Activated CD4-positive, alpha-beta T cell treated with anti-CD3 and anti-CD28 coated beads, Interleukin-2, amount 50 U/mL, for 1 hour (primary cell): ENCODE measurements around the gene UBQLN4.
"Not testable (repeated sequence)": the region's sequence is repeated elsewhere in the genome, so short reads cannot be mapped to it uniquely, and the experiment has no call there.

ENCODE experiments used
- DNase-seq: peaks from one replicate; pipeline ENCODE4 v3.0.0-alpha.2; 2020

The UBQLN4 gene

DNA sequence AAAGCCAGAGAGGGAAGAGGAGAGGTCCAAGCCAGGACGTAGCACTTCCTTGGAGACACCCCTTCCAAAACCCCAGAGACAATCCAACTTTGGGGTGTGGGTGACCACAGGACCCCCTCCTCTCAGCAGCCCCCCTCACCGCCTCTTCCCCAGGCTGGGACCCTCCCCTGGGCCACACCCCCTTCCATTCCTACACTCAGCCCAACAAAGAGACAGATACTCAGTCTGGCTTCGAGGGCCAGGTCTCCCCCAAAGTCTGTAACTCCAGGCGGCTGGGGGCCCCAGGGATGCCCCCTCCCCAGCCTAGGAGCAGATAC lies 27.2 kb upstream of the UBQLN4 start:
- DNase-seq: no peak

DNA sequence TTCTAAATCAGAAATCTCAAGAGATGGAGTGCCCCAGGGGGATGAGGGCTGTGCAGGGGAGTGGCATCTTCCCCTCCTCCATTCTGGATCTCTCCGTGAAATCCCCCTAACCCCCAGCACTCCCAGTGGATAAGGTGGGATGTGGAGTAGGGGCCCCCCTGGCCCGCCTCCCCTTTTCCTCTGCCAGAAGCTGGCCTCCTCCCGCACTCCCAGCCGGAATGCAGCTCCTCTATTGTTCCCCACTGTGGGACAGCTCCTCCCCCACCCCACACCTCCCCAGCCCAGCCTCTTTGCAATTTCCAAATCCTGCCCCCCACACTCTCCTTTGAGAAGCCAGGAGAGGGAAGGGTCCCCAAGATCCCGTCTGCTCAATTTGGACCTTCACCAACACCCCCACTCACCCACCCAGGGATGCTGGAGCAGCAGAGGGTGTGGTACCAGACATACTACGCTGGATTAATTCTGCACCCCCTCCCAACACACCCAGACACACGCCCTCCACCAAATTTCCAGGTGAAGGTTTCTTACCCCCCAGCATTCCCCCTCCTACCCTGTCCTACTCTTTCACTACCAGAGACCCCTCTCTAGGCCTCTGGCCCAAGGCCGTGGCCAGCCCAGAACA lies 26.8 kb upstream of the UBQLN4 start:
- no peak for DNase-seq

DNA sequence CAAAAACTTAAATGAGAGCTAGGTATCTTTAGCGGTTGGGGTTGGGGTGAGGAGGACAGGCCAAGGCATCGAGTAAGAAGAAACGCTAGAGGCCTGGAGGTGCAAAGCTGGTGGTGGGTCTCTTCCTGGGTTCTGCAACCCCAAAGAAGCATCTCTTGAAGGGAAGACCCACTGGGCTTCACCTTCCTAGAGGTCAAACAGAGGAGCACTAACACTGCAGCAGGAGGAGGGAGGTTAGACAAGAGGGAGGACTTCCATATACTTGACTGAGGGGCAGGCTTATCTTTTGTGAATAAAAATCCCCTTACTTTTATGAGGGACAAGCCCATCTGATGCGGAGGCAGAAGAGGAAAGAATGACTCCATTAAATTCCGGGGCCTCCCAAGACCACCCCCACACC lies 26.2 kb upstream of the UBQLN4 start:
- DNase-seq: no peak

DNA sequence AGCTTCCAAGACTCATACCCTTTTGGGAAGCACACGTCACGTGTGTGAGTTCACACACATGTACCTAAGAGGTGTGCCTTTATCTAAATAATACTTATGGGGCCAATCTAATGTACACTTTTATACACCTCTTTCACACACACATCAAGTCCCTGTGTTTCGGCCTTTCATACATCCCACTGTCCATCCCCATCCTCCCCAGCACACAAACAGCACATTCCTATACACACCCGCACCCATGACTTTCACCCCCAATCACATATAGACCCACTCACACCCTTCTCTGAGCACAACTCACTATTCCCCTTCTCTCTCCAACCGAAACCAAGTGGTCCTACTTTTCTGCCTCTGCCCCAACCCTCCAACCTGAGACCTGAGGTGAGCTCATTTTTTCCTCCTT lies 25.1 kb upstream of the UBQLN4 start:
- DNase-seq: no peak

DNA sequence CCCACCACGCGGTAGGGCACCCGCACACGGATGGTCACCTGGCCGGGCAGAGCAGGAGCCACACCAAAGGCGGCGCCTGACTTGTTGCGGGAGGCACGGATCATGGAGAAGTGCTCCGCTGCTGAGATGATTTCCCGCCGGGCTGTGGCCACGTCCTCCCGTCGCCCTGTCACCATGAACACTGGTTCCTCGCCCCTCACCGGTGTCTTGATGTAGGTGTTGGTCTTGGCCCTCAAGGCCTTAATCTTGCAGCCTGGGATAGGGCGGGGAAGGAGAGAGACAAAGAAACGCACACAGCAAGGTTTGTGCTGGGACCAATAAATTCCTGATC lies 23.8 kb upstream of the UBQLN4 start:
- DNase-seq: no peak

DNA sequence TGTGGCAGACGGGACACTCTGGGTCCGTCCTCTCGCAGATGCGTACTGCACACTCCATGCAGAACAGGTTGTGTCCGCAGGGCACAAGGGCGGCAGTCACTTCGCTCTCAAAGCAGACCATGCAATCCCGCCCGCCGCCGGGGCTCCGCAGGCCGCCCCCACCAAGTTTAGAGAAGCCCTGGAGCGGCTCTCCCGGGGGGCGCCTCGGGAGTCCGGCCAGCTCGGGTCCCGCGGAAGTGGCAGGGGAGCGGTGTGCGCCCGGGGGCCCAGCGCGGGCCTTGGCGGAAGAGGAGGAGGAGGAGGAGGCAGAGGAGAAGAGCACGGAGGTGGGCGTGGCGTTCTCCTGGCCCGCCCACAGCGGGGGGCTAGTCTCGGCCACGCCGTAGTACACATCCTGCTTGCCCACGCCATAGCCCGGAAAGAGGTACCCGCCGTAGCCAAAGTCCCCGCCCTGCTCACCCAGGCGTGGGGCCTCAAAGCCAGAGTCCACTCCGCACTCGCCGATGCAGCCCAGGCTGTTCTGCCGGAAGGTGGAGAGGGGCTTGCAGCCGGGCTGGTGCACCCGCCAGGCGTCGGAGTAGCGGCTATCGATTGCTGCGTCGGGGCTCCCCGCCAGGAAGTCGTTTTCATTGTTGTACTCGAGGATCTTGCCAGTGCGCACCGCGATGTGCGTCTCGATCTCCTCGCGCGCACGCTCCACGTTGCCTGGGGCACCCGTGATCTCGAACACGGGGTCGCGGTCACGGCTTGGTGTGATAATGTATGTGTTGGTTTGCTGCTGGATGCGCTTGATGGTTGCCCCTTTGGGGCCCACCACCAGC lies 23.2 kb upstream of the UBQLN4 start:
- DNase-seq: no peak

DNA sequence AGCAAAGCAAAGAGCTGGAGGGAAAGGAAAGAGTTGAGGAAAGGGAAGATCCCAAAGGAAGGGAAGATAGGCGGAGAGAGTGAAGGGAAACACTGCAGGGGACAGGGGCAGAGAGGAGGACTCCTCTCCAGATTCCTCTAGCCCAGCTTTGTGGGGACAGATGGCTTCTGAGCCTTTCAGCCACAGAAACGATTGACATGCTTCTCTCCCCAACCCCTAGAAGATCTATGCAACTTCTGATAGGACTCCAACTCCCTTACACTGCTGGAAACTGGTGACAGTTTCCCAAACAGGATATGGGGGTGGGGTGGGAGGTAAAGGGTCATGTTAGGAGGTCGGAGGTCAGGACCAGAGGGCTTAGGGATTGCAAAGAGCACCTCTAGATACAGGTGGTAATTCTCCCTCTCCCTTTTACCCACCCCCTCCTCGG lies 22.2 kb upstream of the UBQLN4 start:
- no peak for DNase-seq

DNA sequence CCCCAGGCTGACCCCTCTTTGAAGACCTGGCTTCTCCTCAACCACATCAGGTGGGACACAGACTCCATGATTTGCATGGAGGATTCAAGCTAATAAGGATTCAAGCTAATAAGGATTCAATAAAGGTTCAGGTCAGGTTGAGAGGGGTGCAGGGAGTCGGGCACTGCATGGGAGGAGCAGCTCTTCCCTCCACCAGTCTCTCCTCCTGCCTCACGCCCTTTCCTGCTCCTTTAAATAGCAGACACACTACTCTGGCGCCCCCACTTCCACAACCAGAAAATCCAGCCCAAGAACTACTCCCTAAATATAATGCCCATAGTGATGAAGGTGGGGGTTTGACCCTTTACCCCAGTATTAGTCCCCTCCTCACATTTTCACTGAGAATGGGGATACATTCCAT lies 21.6 kb upstream of the UBQLN4 start:
- DNase-seq: no peak

DNA sequence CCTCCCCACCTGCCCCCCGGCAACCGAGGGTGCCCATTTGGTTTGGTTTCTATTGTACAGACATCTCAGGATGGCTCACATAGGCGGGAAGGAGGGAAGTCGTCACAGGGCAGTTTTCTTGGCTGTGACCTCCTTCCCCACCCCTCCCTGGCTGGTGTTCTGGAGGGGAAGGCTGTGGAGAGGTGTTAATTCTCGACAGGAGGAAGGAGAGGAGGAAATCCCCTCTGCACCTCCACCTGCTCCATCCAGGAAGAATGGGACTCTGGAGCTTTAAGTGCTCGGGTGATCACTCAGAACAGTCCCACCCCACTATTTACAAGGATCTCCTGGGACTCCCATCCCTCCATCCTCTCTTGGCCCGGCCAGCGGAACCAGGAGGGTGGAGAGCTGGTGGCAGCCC lies 21.1 kb upstream of the UBQLN4 start:
- no peak for DNase-seq

DNA sequence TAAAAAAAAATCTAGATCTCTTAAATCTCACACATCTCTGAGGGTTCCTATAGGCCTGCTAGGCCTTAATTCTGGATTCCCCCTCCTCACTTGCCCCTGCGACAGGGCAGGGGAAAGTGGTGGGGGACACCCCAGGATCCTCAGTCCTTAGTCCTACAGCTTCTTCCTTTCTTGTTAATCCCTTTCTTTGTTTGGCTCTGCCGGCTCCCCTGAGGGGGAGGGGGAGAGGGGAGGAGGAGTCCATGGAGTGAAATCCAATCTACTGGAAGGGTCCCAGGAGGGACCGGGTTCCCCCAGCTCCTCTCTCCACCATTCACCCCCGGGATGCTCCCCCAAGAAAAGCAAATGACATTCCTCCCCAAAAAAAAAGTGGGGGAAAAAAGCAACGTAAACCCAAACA lies 20.1 kb upstream of the UBQLN4 start:
- no peak for DNase-seq

DNA sequence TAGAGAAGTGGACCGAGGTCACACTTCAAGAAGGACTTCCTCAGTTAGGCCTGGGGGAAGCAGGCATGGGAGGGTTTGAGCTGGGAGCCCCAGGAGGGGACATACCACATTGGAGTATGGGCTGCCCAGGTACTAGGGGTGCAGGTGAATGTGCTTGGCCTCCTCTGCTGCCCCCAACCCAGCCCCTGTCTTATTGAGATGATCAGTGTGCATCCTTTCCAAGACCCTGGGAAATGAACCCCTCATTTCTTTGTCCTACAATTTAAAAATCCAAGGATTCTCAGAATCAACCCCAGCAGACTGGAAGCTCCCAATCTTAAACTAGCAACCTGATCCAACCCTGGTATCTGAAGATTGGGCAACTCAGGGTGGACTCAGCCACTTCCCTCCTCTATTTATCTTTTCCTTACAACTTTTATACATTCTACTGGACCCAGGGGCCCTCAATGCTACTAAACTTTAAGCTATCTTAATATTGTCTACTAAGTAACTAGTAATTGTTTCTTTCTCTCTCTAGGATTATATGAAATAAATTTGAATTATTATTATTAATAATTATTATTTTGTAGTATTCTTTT lies 19.6 kb upstream of the UBQLN4 start:
- DNase-seq: no peak

DNA sequence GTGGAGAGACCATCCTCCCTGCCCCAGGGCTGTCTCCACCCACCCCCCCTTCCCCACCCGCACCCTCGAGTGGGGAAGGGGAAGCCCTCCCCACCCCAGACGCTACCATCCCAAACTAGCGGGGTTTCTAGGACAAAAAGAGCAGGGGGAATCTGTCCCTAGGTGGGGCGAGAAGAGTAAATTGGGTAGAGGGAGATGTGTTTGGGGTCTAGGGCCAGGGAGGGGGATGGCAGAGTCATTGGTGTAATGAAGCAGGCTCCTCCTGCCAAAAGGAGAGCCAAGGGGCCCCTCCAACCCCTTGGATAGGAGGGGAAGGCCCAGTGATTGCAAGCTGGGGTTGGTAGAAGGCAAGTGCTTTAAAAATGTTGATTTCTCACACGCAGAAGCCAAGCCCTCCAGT lies 18.7 kb upstream of the UBQLN4 start:
- no peak for DNase-seq

DNA sequence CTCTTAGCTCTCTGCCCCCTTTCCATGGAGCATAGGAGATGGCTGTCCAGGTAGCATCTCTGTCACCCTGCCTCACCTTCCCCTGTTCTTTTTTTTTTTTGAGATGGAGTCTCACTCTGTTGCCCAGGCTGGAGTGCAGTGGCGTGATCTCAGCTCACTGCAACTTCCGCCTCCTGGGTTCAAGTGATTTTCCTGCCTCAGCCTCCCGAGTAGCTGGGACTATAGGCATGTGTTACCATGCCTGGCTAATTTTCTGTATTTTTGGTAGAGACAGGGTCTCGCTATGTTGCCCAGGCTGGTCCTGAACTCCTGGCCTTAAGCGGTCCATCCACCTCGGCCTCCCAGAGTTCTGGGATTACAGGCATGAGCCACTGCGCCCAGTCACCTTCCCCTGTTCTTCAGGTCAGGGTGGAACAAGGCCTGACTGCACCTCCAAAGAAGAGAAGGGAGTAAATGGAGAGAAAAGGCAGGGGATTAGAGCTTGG lies 17.8 kb upstream of the UBQLN4 start:
- DNase-seq: not testable (repeated sequence)

DNA sequence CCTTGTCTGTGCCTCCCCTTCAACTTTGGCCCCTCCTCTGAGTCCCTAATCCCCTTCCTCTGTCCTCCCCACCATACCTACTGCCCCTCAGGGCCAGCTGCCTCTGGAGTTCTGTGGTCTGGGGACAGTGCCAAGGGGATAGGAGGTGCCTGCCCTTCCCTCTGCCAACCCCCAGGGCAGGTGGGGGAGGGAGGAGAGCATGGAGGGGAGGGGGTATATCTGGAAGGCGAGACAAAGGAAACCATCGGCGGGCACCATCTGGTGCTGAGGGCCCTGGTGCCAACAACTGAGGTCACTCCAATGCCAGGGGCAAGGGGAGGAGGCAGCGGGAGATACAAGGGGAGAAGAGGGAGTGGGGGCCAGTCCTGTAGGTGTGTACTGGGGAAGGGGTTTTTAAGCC lies 16.9 kb upstream of the UBQLN4 start:
- no peak for DNase-seq

DNA sequence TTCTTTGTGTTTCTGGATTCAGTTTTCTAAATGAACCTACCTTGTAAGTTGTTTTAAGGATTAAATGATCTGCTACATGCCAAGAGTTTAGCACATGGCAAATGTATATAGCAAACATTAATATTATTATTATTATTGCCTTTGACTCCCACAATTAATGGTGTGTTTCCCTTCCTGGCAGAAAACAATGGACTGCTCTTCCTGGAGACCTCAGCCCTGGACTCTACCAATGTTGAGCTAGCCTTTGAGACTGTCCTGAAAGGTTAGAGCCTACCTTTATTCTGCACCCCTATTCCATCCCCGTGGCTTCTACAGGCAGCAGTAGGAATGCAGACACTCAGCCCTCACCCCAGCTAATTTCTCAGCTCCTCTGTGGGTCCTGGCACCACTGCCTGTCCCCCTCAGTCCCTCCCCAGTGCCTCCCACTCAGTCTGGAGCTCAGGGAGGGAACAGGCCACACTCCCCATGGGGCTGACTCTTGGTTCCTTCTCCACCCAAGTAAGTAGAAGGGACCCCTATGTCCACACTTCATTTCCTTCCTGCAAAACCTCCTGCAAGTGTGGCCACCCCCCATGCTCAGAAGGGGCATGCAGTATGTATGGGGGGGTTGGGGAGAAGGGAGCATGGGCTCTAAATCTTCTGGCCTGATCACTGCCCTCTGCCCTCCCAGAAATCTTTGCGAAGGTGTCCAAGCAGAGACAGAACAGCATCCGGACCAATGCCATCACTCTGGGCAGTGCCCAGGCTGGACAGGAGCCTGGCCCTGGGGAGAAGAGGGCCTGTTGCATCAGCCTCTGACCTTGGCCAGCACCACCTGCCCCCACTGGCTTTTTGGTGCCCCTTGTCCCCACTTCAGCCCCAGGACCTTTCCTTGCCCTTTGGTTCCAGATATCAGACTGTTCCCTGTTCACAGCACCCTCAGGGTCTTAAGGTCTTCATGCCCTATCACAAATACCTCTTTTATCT lies 16.2 kb upstream of the UBQLN4 start:
- DNase-seq: no peak

DNA sequence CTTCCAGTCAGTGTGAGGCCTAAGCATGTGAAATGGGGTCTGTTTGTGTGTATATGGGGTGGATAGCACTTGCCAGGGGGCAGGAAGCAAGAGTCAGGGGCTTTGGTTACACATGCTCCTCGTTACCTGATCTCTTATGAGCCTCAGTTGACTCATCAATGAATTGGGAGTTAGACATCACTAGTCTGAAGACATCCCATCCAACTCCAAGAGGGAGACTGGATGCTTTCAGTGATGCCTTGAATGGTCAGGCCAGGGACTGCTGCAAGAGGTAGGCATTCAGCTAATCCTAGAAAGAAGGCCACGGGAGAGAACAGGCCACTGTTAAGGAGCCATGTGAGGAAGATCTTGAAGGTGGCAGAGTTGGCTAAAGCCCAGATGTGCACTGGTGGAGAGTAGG lies 13.7 kb upstream of the UBQLN4 start:
- DNase-seq: no peak

DNA sequence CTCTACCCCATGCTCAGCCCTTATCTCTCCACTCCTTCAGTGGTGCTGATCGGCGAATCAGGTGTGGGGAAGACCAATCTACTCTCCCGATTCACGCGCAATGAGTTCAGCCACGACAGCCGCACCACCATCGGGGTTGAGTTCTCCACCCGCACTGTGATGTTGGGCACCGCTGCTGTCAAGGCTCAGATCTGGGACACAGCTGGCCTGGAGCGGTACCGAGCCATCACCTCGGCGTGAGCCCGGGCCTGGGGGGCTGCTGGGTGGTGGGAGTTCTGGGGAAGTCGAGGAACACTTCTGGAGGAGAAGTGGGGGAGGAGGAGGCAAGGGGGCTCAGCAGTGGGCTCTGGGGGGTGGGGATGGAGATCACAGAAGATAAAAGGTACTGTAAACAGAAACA lies 12.3 kb upstream of the UBQLN4 start:
- no peak for DNase-seq

DNA sequence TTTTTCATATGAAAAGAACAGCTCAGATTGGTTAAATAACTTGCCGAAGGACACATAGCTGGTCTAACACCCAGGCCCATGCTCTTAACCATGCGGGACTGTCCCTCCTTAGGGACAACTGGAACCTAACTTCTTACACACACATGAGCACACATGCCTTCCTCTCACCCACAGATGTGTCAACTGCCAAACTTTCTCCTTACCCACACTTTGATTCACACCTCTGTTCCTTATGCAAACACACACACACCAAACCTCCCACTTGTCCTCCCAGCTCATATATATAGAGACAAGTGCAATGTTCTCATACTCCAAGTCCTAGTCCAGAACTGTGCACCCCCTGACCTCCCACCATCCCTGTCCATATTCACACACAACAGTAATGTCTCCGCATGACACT lies 11.6 kb upstream of the UBQLN4 start:
- DNase-seq: no peak

DNA sequence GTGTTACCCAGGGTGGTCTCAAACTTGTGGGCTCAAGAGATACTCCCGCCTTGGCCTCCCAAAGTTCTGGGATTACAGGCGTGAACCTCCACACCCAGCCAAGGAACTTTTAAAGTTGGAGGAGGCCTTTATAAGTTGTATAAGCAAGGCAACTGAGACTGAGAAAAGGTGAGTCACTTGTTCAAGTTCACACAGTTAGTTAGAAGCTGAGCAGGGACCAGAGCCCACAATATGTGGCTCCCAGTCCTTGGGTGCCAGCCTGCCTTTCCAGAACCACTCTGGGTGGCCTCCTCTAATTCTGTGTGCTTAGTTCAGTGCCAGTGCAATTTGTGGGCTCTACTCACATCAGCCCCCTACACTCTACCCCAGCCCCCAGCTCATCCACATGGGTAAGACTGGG lies 11.0 kb upstream of the UBQLN4 start:
- no peak for DNase-seq

DNA sequence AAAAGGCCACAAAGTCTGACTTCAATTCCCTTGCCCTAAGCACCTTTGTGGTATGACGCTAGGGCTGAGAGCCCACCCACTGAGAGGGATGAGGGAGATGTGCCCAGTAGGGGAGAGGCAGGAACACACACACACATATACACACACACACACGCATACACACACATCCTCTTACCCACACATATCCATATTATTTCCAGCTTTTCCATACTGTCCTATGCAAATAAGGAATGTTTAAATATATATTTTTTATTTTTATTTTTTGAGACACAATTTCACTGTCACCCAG lies 10.3 kb upstream of the UBQLN4 start:
- DNase-seq: no peak

DNA sequence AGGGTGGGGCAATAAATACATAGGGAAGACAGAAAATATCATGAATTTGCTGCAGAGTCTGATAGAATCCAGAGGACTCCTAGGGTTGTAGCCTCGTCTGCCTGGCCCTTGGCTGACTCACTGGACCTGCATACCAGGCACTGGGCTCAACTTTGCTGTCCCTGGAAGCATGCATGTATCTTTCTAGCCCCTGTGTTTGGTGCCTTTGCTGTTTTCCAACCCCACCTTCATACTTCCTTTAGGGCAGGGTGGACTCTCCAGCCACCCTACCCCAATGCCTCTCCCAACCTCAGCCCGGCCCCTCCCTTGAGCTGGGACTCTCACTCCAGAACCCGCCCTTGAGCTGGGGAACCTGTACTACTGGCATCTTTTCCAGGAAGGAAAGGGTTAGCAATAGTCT lies 8.6 kb upstream of the UBQLN4 start:
- no peak for DNase-seq

DNA sequence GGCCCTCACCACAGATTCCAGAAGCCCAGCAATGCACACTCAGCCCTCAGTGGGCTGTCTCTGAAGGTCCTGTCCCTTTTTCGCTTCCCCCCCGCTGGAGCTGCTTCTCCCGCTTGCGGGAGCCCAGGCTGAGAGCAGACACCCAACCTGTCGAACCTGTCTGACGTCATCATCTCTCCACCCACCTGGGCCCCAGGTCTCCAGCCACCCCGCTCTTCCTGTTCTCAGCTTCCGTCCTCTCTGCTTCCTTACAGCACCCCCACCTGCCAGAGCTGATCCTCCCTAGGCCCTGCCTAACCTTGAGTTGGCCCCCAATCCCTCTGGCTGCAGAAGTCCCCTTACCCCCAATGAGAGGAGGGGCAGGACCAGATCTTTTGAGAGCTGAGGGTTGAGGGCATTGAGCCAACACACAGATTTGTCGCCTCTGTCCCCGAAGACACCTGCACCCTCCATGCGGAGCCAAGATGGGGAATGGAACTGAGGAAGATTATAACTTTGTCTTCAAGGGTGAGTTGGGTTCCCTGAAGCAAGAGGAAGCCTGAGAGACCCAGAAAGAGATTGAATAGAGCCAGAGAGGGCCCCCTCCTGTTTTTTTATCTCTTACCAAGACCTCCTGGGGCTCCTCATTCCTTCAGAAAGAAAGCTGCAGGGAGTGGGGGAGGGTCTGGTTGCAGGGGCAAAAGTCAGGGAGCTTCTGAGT lies 7.5 kb upstream of the UBQLN4 start, which contains the start of gene RAB25:
TSS of gene RAB25 (plus strand) at position 224 of the 700 bp plus-strand sequence. CDS start at position 465, 241 bp downstream.
- DNase-seq: no peak

DNA sequence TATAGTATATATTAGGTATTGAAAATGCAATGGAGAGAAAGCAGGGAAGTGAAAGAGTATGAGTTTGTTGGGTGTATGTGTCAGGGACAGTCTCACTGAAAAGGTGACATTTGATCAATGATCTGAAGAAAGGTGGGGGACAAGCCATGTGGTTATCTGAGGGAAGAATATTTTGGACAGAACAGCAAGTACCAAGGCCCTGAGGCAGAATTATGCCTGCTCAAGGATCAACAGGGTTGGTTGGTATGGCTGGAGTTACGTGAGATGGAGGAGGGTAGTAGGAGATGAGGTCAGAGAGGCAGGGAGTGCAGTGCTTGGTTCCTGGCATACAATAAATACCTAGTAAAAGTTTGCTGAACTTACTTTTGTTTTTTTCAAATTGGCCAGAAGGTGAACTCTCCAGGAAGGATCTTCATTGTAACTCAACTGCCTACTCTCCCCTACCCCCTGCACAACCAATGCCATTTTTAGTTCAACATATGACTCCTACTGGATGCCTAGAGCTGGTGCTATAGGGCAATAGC lies 2.8 kb upstream of the UBQLN4 start:
- DNase-seq: no peak
